BE2C (cell line): ENCODE measurements around the gene MSLN.

ENCODE experiments used
- DNase-seq: peaks from one replicate; pipeline ENCODE4 v3.0.0-alpha.2; 2020
- H3K27me3 ChIP-seq: fragments of 250-450 bp; sonication (Bioruptor Pico); 2 replicates; pipeline ENCODE4 v1.5.1; 2020; ENCODE audit warnings: mild to moderate bottlenecking
- H3K36me3 ChIP-seq: fragments of 250-450 bp; sonication (Bioruptor Pico); 2 replicates; pipeline ENCODE4 v1.5.1; 2020; ENCODE audit warnings: mild to moderate bottlenecking
- H3K4me1 ChIP-seq: fragments of 250-450 bp; sonication (Bioruptor Pico); 2 replicates; pipeline ENCODE4 v1.5.1; 2020
- H3K4me3 ChIP-seq: 2 replicates; pipeline ENCODE4 v1.5.1; 2011; ENCODE audit warnings: low read depth, low read length
- H3K9me3 ChIP-seq: fragments of 250-450 bp; sonication (Bioruptor Pico); 2 replicates; pipeline ENCODE4 v1.5.1; 2020
- TF ChIP-seq, protein P1 (sequence below): IDR thresholded peaks from 2 replicates; pipeline ENCODE4 v1.5.1; 2012; ENCODE audit warnings: mild to moderate bottlenecking, low read depth, low read length

Gene MSLN

GRCh38 chr16:804193-805048, 43.9 kb downstream of the MSLN start:
- no peak overlapping the region for H3K4me3 ChIP-seq
- no peak for DNase-seq
- H3K4me1 ChIP-seq: no peaks in the 10 kb centered on the region
- H3K9me3 ChIP-seq: no peaks in the 10 kb centered on the region
- TF ChIP-seq, protein P1, sequence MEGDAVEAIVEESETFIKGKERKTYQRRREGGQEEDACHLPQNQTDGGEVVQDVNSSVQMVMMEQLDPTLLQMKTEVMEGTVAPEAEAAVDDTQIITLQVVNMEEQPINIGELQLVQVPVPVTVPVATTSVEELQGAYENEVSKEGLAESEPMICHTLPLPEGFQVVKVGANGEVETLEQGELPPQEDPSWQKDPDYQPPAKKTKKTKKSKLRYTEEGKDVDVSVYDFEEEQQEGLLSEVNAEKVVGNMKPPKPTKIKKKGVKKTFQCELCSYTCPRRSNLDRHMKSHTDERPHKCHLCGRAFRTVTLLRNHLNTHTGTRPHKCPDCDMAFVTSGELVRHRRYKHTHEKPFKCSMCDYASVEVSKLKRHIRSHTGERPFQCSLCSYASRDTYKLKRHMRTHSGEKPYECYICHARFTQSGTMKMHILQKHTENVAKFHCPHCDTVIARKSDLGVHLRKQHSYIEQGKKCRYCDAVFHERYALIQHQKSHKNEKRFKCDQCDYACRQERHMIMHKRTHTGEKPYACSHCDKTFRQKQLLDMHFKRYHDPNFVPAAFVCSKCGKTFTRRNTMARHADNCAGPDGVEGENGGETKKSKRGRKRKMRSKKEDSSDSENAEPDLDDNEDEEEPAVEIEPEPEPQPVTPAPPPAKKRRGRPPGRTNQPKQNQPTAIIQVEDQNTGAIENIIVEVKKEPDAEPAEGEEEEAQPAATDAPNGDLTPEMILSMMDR: no peak
- no peaks in the 10 kb centered on the region for H3K36me3 ChIP-seq
- H3K27me3 ChIP-seq: peaks cover 61% of the 10 kb centered on the region

GRCh38 chr16:805474-805873, 44.9 kb downstream of the MSLN start:
- DNase-seq: no peak
- H3K4me1 ChIP-seq: no peaks in the 10 kb centered on the region
- no peak overlapping the region for H3K4me3 ChIP-seq
- TF ChIP-seq, protein P1: no peak
- H3K27me3 ChIP-seq: peaks cover 52% of the 10 kb centered on the region
- H3K36me3 ChIP-seq: no peaks in the 10 kb centered on the region
- H3K9me3 ChIP-seq: no peaks in the 10 kb centered on the region

GRCh38 chr16:807347-808084, 47.0 kb downstream of the MSLN start:
- Histone ChIP-seq H3K9me3 (no peaks in the 10 kb centered on the region), H3K27me3 (peaks cover 31% of the 10 kb centered on the region), H3K4me3 (peak overlapping the region; percentile 81), H3K4me1 (no peaks in the 10 kb centered on the region), H3K36me3 (no peaks in the 10 kb centered on the region)
- TF ChIP-seq, protein P1: no peak
- peak; percentile 95 for DNase-seq

GRCh38 chr16:808085-808386, 47.5 kb downstream of the MSLN start:
- Histone ChIP-seq H3K36me3 (no peaks in the 10 kb centered on the region), H3K4me1 (no peaks in the 10 kb centered on the region), H3K4me3 (peak overlapping the region; percentile 81), H3K27me3 (peaks cover 28% of the 10 kb centered on the region), H3K9me3 (no peaks in the 10 kb centered on the region)
- TF ChIP-seq, protein P1: no peak
- no peak for DNase-seq

- peak; percentile 74 for DNase-seq
- TF ChIP-seq, protein P1: peak; percentile 64
- no peaks in the 10 kb centered on the region for H3K9me3 ChIP-seq
- no peaks in the 10 kb centered on the region for H3K36me3 ChIP-seq
- H3K4me3 ChIP-seq: no peak overlapping the region
- H3K4me1 ChIP-seq: no peaks in the 10 kb centered on the region
- peaks cover 31% of the 10 kb centered on the region for H3K27me3 ChIP-seq
Observed at GRCh38 chr16:813204-813915, 52.8 kb downstream of the MSLN start.
